K562 (cell line): ENCODE measurements around the gene ADAT2. TPM values are rescaled to one million over a fixed set of nuclear protein-coding genes. Genes with fewer than 3 reads are reported as not detected.

ENCODE experiments used
- ATAC-seq: fragments of 200-7000 bp; cut with Tn5 transposase; 3 replicates; pipeline ENCODE4 v1.9.1; 2020; ENCODE audit warnings: moderate library complexity
- BruUV-seq: library from RNA; stranded (reverse); fragments of 400-500 nt; replicated peaks from 2 replicates; lab custom pipeline; 2021; lab: Mats Ljungman, UMichigan
- CTCF ChIA-PET: fragments of 300-600 bp; formaldehyde crosslinking; extraction: SDS; loops from one replicate; lab custom pipeline; 2021; ENCODE audit warnings: low intra/inter-chr PET ratio; lab: Yijun Ruan, JAX
- POLR2A ChIA-PET: fragments of 300-600, 350-650 bp; sonication (Branson Sonifier 250); formaldehyde crosslinking; extraction: SDS; loops from one replicate; lab custom pipeline; 2021; ENCODE audit warnings: antibody characterized with exemption, inconsistent platforms; lab: Yijun Ruan, JAX
- DNase-seq, 4 experiments: peaks; one replicate each; pipeline versions ENCODE4 v3.0.0 to v3.0.0-alpha.2; 2011 to 2018; ENCODE audit warnings: low spot score in 3 of 4, mixed read lengths in 3 of 4; ENCODE audit errors: extremely low read depth in 1 of 4
- FAIRE-seq: peaks from 2 replicates; lab custom pipeline; 2011; peaks lifted over from hg19 to GRCh38; lab: Jason Lieb, UNC
- H2AFZ ChIP-seq: 2 replicates; pipeline ENCODE4 v1.6.0; 2011; ENCODE audit warnings: low read depth, low read length, control low read depth, inconsistent platforms
- H3K27ac ChIP-seq: fragments of 200-600 bp; 3 replicates; pipeline ENCODE4 v1.8.0; 2011; ENCODE audit warnings: low read depth, mild to moderate bottlenecking, control low read depth, inconsistent platforms, low read length, moderate library complexity, mixed read lengths; ENCODE audit errors: extremely low read depth
- H3K27me3 ChIP-seq, 2 experiments: fragments of 300-600 bp in 1 of 2; 2 replicates in 1 of 2; 3 replicates in 1 of 2; pipeline versions ENCODE4 v1.6.0 to v1.8.0; 2011; ENCODE audit warnings: inconsistent platforms in 2 of 2, low read length in 2 of 2, mild to moderate bottlenecking in 1 of 2, mixed read lengths in 1 of 2, moderate library complexity in 1 of 2; ENCODE audit not compliant: control insufficient read depth in 2 of 2, insufficient read depth in 2 of 2
- H3K36me3 ChIP-seq: fragments of 300-600 bp; 3 replicates; pipeline ENCODE4 v1.8.0; 2011; ENCODE audit warnings: mild to moderate bottlenecking, low read length, inconsistent platforms; ENCODE audit not compliant: control insufficient read depth, insufficient read depth
- H3K4me1 ChIP-seq, 2 experiments: fragments of 200-600 bp in 1 of 2; replicated peaks in 1 of 2; 2 replicates in 1 of 2; 3 replicates in 1 of 2; pipeline versions ENCODE4 v1.5.1 to v1.8.0; 2011; ENCODE audit warnings: inconsistent platforms in 2 of 2, low read length in 2 of 2, mild to moderate bottlenecking in 1 of 2, mixed read lengths in 1 of 2, moderate library complexity in 1 of 2; ENCODE audit not compliant: control insufficient read depth in 2 of 2, insufficient read depth in 2 of 2
- H3K4me2 ChIP-seq: 2 replicates; pipeline ENCODE4 v1.6.1; 2011; ENCODE audit warnings: low read length, control low read depth, inconsistent platforms, mixed read lengths; ENCODE audit not compliant: insufficient read depth
- H3K4me3 ChIP-seq: fragments of 200-600 bp; sonication (generic), shearing (Covaris generic); 2 replicates; pipeline ENCODE4 v1.5.1; 2016; ENCODE audit warnings: control low read depth, inconsistent platforms
- H3K79me2 ChIP-seq: fragments of 200-600 bp; 3 replicates; pipeline ENCODE4 v1.8.0; 2011; ENCODE audit warnings: low read length, inconsistent platforms; ENCODE audit not compliant: control insufficient read depth, insufficient read depth
- H3K9ac ChIP-seq, 2 experiments: 2 replicates each; pipeline versions ENCODE4 v1.6.0 to v1.6.1; 2011; ENCODE audit warnings: low read depth in 2 of 2, low read length in 2 of 2, control low read depth in 1 of 2, inconsistent platforms in 1 of 2, mild to moderate bottlenecking in 1 of 2, mixed read lengths in 1 of 2; ENCODE audit not compliant: insufficient read depth in 1 of 2
- H3K9me1 ChIP-seq: one replicate; pipeline ENCODE4 v1.6.0; 2011; ENCODE audit warnings: inconsistent platforms, mild to moderate bottlenecking, low read length, moderate library complexity; ENCODE audit not compliant: control insufficient read depth, insufficient read depth
- H3K9me3 ChIP-seq: replicated peaks from 2 replicates; pipeline ENCODE4 v1.5.1; 2011; ENCODE audit warnings: low read depth, low read length, inconsistent platforms; ENCODE audit not compliant: control insufficient read depth, insufficient read depth
- H4K20me1 ChIP-seq: replicated peaks from 2 replicates; pipeline ENCODE4 v1.6.1; 2011; ENCODE audit warnings: low read length, inconsistent platforms, mixed read lengths; ENCODE audit not compliant: control insufficient read depth, insufficient read depth
- HLTF ChIP-seq: fragments of 450-650 bp; IDR thresholded peaks from 2 replicates; pipeline ENCODE4 v1.6.1; 2016
- NFIC ChIP-seq: fragments of 450-650 bp; IDR thresholded peaks from 2 replicates; pipeline ENCODE4 v1.6.1; 2017; ENCODE audit warnings: mild to moderate bottlenecking, inconsistent platforms
- RBM15 ChIP-seq: fragments of 200-400 bp; formaldehyde crosslinking; IDR thresholded peaks from 2 replicates; pipeline ENCODE4 v1.6.1; 2018; ENCODE audit warnings: mild to moderate bottlenecking, low read length, moderate library complexity; ENCODE audit not compliant: insufficient read depth
- STAT5B ChIP-seq: fragments of 250-450 bp; sonication (Bioruptor Pico); IDR thresholded peaks from 2 replicates; pipeline ENCODE4 v1.8.0; 2021; ENCODE audit warnings: mild to moderate bottlenecking, inconsistent platforms
- WGBS: fragments of 100-300 bp; shearing (Covaris generic); methylation state at CpG from one replicate; pipeline ENCODE4 v1.1.6; 2016; ENCODE audit warnings: low coverage, mixed read lengths; ENCODE audit not compliant: insufficient coverage; ENCODE audit errors: missing lambda C conversion rate; 5-methylcytosine and 5-hydroxymethylcytosine counted together
- in situ Hi-C: fragments of 300-500 bp; cut with MboI; formaldehyde crosslinking; loops from 4 replicates; pipeline ENCODE4 v1.15.0; 2018; ENCODE audit warnings: inconsistent platforms, mixed read lengths
- intact Hi-C: fragments of 100-400 bp; cut with micrococcal nuclease; formaldehyde crosslinking; loops from 2 replicates; pipeline ENCODE4 v1.14.2; 2022
- polyA plus RNA-seq, 8 experiments: library from polyadenylated mRNA; depleted of rRNA in 4 of 8; stranded (reverse) in 5 of 8; unstranded in 3 of 8; fragments of >200 nt; fragmentation: Nextera tagmentation in 2 of 8; fragmentation: Illumina TruSeq in 1 of 8; extraction: Ambion mirVana in 2 of 8; extraction: Trizol in 1 of 8; gene quantifications; 2 replicates each; pipeline versions ENCODE4 v1.2.1 to v1.2.3, GENCODE V29; 2011 to 2014; ENCODE audit warnings: inconsistent platforms in 1 of 8, missing spikeins in 1 of 8
- total RNA-seq, 7 experiments: library from RNA; depleted of rRNA in 6 of 7; stranded (reverse); fragments of >200 nt in 6 of 7; fragmentation: Illumina TruSeq in 2 of 7; extraction: Trizol in 2 of 7; gene quantifications; 2 replicates each; pipeline versions ENCODE4 v1.2.1 to v1.2.3, GENCODE V29; 2011 to 2021; ENCODE audit warnings: low replicate concordance in 1 of 7
- TF ChIP-seq, protein P1 (sequence below): sonication (generic); formaldehyde crosslinking; IDR thresholded peaks from 2 replicates; pipeline ENCODE4 v1.9.0; 2022; ENCODE audit warnings: mild to moderate bottlenecking, missing genetic modification reagents

ADAT2 gene
- total and polyA plus RNA-seq, 9 of the 15 experiments (the other 6 are each of a cell fraction or from before 2014, with no cell fraction given): 13.0 to 62.5 (median 31.7) TPM

GRCh38 chr6:143429970-143430369 is 20.5 kb downstream of the ADAT2 start:
- no peak for ATAC-seq
- no peaks in the 10 kb centered on the region for H3K4me1 ChIP-seq
- WGBS: 87% methylated on average over 4 of the region's 4 CpGs
- CTCF ChIA-PET: interaction anchor here (0.6 kb wide), 1 partner anchor 737 kb away, joined by 3 read pairs; no protein-coding TSS in a partner anchor
- FAIRE-seq: no peak
- BruUV-seq: no TSS peak
- peaks cover 87% of the 10 kb centered on the region for H3K36me3 ChIP-seq
- H3K27ac ChIP-seq: no peak overlapping the region
- DNase-seq: no peak
- H3K4me3 ChIP-seq: no peak overlapping the region
- no peak overlapping the region for H2AFZ ChIP-seq
- H3K79me2 ChIP-seq: no peaks in the 10 kb centered on the region
- no peaks in the 10 kb centered on the region for H3K27me3 ChIP-seq
- H3K9ac ChIP-seq: no peak overlapping the region
- no peaks in the 10 kb centered on the region for H3K9me3 ChIP-seq
- POLR2A ChIA-PET: interaction anchor here (0.7 to 2.4 kb wide), 2 partner anchors 14 to 17 kb away, joined by 3 to 6 read pairs; no protein-coding TSS in a partner anchor
- no peak overlapping the region for H3K4me2 ChIP-seq
- in situ Hi-C loops: loop anchor here (10.0 kb wide), 1 partner anchor 955 kb away; no protein-coding TSS in a partner anchor
- intact Hi-C loops: loop anchor here (10.0 kb wide), 1 partner anchor 955 kb away; no protein-coding TSS in a partner anchor
- H3K9me1 ChIP-seq: no peaks in the 10 kb centered on the region
- no peak for TF ChIP-seq HLTF
- TF ChIP-seq NFIC: no peak
- TF ChIP-seq, protein P1, sequence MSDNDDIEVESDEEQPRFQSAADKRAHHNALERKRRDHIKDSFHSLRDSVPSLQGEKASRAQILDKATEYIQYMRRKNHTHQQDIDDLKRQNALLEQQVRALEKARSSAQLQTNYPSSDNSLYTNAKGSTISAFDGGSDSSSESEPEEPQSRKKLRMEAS (CRISPR knock-in tag): no peak
- no peak for TF ChIP-seq STAT5B (CRISPR knock-in tag)
- TF ChIP-seq RBM15: no peak
- H4K20me1 ChIP-seq: no peaks in the 10 kb centered on the region
